HG03159 (cell line): Measurements from ENCODE around the gene CD83.

Source experiments
- ATAC-seq: cut with Tn5 transposase; IDR thresholded peaks from one replicate; pipeline ENCODE4 v1.9.1; 2021; ENCODE audit warnings: mild to moderate bottlenecking, moderate library complexity; ENCODE audit not compliant: unreplicated experiment

Gene CD83

GRCh38 chr6:14091339-14091978 lies 26.1 kb upstream of the CD83 start:
- ATAC-seq, result no peak

GRCh38 chr6:14092316-14092715 lies 25.3 kb upstream of the CD83 start:
- no peak for ATAC-seq

GRCh38 chr6:14092838-14093789 lies 24.5 kb upstream of the CD83 start:
- no peak for ATAC-seq

GRCh38 chr6:14094721-14095120 lies 22.9 kb upstream of the CD83 start:
- ATAC-seq, result no peak

- ATAC-seq, result no peak
Observed at GRCh38 chr6:14095437-14095836, 22.1 kb upstream of the CD83 start.

- no peak for ATAC-seq
Observed at GRCh38 chr6:14100138-14100537, 17.4 kb upstream of the CD83 start.

- no peak for ATAC-seq
Observed at GRCh38 chr6:14100966-14101365, 16.6 kb upstream of the CD83 start.

- no peak for ATAC-seq
Observed at GRCh38 chr6:14102383-14102782, 15.2 kb upstream of the CD83 start.

GRCh38 chr6:14105547-14105946 lies 12.0 kb upstream of the CD83 start:
- ATAC-seq, result no peak

- ATAC-seq, result no peak
Observed at GRCh38 chr6:14107000-14107399, 10.6 kb upstream of the CD83 start.

- ATAC-seq, result no peak
Observed at GRCh38 chr6:14107711-14108494, 9.7 kb upstream of the CD83 start.

- peak; percentile 70 for ATAC-seq
Observed at GRCh38 chr6:14108571-14109410, 8.8 kb upstream of the CD83 start.

- peak; percentile 23 for ATAC-seq
Observed at GRCh38 chr6:14109411-14109826, 8.2 kb upstream of the CD83 start.

GRCh38 chr6:14110001-14110818 lies 7.4 kb upstream of the CD83 start:
- ATAC-seq, result peak; percentile 42

GRCh38 chr6:14113976-14114375 lies 3.6 kb upstream of the CD83 start:
- no peak for ATAC-seq

- no peak for ATAC-seq
Observed at GRCh38 chr6:14118091-14118439, 493 bp downstream of the CD83 start.

- no peak for ATAC-seq
Observed at GRCh38 chr6:14118446-14118845, 874 bp downstream of the CD83 start.

GRCh38 chr6:14119784-14120183 lies 2.2 kb downstream of the CD83 start:
- no peak for ATAC-seq

- no peak for ATAC-seq
Observed at GRCh38 chr6:14120546-14120945, 3.0 kb downstream of the CD83 start.

- ATAC-seq, result peak; percentile 47
Observed at GRCh38 chr6:14121936-14122344, 4.4 kb downstream of the CD83 start.
